ENCODE data around the gene GAB1.

GAB1 gene

GRCh38 chr4:143412420-143412758 is 75.7 kb downstream of the GAB1 start:
- no peak for DNase-seq (ENCODE audit: low read depth, low spot score)

DNA sequence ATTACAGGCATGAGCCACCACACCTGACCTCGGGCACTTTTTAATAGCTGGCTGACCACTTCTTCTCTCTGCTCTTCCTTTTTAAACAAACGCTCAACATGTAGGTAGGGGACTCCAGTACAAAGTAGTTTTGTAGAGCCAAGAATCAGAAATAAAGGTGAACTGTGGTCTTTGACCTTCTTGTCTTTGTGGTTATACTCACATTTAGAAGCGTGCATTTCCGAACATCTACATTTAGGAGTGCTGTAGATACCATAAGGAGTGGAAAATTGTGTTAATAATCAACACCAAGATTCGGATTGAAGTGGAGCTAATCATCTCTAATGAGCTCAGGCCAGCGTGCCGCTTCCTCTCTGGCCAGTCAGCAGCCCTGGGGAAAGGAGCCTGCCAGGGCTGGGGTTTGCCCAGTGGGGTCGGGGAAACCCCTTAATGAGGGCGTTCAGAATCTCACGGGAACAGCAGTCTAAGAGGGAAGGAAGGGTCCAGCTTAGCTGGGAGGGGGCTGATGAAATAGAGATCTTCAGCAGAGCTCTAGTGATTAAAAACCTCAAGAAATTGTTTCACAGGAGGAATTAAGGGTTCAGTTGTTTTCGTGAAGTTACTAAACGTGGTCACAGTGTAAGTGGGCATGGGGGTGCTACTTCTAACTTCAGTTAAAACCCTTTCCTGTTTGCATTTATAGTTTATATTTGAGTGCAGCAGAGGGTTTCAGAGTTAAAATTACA is 81.2 kb downstream of the GAB1 start:
- no peak for DNase-seq (ENCODE audit: low read depth, low spot score)

DNA sequence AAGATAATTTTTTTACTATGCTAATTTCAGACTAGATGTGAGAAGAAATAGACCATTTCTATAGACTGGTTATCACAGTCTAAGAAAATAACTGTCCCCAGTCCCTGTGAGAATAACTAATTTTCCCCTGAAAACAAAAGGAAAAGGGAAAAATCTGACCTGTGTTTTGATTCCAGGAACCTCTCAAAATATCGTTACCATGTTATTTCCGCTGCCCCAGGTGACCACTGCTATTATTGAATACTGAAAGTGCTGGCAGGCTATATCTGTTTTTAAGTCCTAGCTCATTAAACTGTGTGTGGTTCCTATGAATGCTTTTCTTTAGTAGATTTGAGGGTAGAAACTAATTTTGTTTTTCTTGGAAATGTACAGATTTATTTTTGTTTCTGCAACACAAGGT is 83.6 kb downstream of the GAB1 start:
- DNase-seq (ENCODE audit: low read depth, low spot score) = no peak

DNA sequence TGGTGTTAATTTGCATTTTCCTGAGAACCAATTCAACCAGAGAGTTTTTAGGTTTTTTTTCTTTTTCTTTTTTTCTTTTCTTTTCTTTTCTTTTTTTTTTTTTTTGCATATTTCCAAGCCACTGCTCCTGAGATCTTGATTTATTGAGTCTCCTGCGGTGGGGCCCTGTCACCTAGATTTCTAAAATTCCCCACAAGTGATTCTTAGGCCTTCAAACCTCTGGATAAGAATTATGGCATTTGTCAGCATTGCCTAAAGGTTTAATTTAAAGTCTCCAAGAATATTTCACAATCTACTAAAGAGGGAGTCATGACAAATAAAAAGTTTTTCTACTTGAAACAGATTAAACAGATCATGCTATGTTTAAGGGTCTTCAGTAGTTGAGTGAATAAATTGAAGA is 84.9 kb downstream of the GAB1 start:
- no peak for DNase-seq (ENCODE audit: low read depth, low spot score)

GRCh38 chr4:143424276-143424675 is 87.6 kb downstream of the GAB1 start:
- DNase-seq (ENCODE audit: low read depth, low spot score) = no peak

DNA sequence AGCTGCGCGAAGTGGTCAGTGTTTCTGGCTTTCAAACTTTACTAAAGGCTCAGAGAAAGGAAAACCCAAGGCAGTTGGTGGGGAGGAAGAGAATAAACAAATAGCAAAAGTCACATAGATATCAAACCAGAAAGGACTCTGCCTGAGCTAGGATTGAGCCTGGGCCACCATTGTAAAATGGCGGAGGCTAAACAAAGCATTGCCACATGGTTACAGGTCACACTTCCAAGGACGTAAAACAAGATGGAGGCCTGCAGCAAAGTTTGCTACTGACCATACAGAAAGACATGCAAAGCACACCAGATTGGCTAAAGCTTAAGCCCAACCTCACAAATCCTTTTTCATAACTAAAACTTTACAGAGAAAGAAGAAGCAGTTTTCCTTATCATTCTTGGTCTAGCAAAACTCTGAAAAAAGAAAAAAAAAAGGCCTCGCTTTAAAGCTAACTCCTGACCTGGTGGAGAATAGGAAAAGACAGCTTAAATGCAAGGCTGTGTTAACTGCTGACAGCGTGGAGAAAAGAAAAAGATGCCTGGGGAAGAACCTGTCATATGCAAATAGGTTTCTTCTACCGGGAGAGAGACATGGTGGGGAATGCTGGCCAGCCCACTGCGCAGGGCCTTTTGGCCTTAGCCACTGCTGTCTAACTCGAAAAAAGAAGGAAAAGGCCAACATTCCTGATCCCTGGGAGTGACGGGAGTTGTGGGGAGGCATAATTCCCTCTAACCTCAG is 95.0 kb downstream of the GAB1 start:
- DNase-seq (ENCODE audit: low read depth, low spot score) = peak; percentile 17

GRCh38 chr4:143432258-143432591 is 95.5 kb downstream of the GAB1 start:
- DNase-seq (ENCODE audit: low read depth, low spot score) = no peak

DNA sequence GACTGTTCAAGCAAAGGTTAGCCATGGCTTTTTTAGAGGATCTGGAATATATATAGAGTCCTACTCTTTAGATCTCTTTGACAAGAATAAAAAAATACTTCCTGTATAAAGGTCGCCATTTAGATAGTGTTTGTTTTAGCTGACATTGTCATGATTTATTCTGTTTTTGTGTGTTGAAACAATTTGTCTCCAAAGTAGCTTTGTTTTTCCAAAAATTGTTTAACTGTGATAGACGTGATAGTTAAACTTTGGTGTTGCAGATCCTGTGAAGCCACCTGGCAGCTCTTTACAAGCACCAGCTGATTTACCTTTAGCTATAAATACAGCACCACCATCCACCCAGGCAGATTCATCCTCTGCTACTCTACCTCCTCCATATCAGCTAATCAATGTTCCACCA is 96.6 kb downstream of the GAB1 start:
- DNase-seq (ENCODE audit: low read depth, low spot score) = no peak

GRCh38 chr4:143435955-143436354 is 99.3 kb downstream of the GAB1 start:
- DNase-seq (ENCODE audit: low read depth, low spot score) = no peak

DNA sequence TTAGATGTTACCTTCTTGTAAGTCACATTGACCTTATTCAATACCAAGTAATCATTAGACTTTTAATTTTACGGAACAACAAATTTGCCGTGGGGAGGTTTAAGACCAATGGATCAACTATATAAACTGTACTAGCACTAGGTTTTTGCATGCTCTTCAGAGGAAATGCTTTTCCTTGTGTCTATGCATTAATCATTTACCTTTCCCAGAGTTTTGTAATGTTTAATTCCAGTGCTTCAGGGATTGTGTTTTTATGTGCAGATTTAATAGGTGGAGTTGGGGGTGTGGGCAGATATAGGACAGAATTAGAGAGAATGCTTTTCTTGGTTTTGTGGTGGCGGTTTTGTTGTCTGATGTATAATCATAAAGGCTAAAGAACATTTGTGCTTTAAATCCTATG is 100.8 kb downstream of the GAB1 start:
- no peak for DNase-seq (ENCODE audit: low read depth, low spot score)

GRCh38 chr4:143437937-143438336 is 101.3 kb downstream of the GAB1 start:
- DNase-seq (ENCODE audit: low read depth, low spot score) = no peak

DNA sequence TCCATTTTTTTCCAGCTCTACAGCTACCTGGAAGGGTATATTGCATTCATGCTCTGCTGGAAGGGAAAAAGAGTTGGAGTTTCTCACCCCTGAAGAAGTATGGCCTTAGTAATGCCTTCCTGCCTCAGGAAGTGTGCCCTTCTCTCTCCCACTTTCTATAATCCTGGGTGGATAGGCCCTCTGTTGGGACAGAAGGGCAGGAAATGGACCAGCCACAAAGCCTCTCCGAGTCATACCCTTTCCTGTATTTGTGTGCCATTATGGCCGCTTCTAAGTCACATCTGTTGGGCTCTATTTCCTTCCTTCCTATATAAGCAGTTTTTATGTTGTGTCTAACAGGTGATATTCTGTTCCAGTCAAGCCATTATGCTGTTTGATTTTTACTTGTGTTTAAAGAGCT is 102.0 kb downstream of the GAB1 start:
- DNase-seq (ENCODE audit: low read depth, low spot score) = no peak

DNA sequence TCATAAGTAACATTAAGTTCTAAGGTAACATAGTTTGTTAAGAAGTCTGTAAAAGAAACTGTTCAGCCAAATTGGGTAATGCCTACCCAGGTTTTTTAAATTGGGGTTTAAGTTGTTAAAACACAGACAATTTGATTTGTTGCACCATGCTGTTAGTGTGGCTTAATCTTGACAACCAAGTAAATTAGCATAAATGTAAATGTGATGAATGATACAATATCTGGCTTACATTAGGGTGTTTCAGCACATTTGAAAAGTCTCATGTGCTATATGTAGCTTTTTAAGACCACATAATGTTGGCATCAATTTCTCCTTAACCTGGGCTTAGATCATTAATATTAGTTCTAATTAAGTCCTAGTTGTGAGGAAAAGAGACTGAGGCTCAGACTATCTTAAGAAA is 104.4 kb downstream of the GAB1 start:
- DNase-seq (ENCODE audit: low read depth, low spot score) = no peak

DNA sequence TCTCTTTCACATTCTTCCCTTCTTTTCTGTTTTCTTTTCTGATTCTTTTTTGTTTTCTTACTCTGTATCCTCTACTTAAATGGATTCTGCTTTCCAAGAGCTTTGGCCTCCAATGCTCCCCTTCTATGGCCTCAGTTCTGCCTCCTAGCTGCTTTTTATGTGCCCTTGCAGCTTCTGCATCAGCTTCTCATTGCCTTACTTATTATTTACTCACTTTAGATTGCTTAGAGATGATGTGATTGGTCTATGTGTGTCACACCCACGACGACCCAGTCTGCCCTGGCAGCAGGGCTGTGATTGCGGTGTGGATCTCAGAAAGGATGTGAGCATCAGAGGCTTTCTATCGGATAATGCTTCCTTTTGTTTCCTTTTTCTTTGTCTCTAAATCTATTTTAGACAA is 105.0 kb downstream of the GAB1 start:
- no peak for DNase-seq (ENCODE audit: low read depth, low spot score)

GRCh38 chr4:143443728-143444127 is 107.1 kb downstream of the GAB1 start:
- DNase-seq (ENCODE audit: low read depth, low spot score) = no peak

GRCh38 chr4:143451186-143451585 is 114.5 kb downstream of the GAB1 start:
- DNase-seq (ENCODE audit: low read depth, low spot score) = no peak

DNA sequence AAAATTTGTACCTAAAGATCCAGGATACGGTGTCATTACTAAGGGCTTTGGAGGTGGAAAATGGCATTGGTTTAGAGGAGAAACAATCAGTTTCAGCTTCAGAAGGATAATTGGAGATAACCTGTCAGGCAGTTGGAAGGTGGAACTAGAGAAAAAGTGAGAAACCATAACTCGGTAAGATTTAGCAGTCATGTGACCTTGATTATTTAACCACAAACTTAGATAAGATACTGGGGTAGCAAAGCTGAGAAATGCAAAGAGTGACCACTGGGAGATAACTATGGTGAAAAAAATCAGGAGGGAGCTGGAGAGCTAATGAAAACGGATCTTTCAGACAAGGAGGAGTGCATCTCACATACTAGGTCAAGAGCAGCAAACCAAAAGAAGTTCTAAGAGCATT is 118.5 kb downstream of the GAB1 start:
- no peak for DNase-seq (ENCODE audit: low read depth, low spot score)

DNA sequence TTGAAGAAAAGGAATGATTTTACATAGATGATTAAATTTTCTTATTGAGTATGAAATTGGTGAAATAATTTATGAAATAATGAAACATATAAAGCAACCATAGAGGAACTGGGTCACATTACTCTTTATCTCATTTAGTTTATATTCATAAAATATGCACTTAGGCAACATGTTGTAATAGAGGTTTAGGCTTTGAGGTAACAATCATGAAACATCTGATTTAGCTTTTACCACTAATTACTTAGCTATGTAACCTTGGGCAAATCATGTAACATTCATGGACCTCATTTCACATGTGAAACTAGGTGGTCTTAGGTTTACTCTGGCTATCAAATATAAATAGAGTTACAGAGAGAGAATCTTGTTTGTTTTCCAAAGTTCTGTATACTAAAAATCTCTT is 122.3 kb downstream of the GAB1 start:
- no peak for DNase-seq (ENCODE audit: low read depth, low spot score)

DNA sequence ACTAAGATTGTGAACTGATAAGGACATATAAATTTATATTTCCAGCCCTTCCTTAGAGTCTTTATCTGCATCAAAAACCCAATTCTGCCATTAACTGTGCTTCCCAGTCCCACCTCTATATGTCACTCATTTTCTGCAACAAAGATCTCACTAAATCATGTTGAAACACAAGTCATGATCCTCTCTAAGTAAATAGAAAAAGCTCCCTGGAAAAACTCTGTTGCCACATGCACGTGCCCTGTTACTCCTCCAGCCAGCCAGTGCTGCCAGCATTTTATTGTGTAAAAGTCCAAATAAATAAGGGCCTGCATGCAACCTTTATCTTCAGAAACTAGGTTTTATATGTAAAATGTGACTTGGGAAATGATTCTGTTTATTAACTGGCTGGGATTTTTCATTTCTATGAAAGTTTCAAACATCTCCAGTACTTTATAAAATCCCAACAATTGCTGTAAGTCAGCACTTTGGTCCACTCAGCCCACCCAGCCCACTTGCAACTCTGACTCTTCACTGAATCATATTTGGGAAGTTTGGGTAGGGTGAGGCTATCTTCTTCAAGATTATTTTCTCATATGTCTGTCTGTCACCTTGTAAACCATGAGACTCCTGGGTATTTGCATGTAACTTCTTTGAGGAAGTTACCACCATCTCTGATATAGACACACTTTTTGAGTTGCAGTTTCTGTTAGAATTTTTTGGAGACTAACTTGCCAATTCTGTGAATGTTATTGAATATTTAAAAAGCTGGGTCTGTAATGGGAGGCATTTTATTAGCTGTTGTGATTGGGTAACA is 136.9 kb downstream of the GAB1 start:
- DNase-seq (ENCODE audit: low read depth, low spot score) = no peak

- DNase-seq (ENCODE audit: low read depth, low spot score) = no peak
These were observed 140.8 kb downstream of the GAB1 start for GRCh38 chr4:143477487-143477886.

DNA sequence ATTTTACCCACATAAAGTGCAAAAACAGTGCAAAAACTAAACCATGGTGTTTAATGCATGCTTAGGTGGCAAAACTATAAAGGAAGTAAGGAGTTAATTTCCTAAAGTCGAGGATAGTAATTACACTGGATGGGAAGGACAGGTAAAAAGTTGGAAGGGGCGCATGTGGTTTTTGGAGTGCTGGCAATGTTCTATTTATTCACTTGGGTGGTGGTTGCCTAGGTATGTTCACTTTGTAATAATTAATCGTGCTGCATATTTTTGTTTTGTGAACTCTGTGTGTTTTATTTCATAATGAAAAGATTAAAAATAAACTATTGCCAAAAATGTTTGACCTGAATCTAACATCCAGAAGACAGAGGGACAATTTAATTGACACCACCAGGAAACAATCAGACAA is 144.7 kb downstream of the GAB1 start:
- DNase-seq (ENCODE audit: low read depth, low spot score) = no peak

DNA sequence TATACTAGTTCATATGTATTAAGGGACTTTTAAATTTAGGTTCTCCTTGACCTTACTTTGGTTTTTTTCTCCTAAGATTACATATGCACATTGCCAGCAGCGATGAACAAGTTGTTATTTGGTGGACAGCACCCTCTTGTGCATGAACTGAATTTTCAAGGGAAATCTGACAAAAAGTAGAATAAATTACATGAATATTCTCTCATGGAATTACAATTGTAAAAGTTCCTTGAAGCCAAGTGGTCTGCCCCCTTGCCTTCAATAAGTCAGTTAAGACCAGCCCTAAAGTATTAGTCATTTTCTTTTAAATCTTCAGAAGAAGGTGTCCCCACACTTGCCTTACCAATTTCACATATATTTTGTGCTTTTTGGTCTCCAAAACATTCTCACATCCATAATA is 146.2 kb downstream of the GAB1 start:
- DNase-seq (ENCODE audit: low read depth, low spot score) = no peak

DNA sequence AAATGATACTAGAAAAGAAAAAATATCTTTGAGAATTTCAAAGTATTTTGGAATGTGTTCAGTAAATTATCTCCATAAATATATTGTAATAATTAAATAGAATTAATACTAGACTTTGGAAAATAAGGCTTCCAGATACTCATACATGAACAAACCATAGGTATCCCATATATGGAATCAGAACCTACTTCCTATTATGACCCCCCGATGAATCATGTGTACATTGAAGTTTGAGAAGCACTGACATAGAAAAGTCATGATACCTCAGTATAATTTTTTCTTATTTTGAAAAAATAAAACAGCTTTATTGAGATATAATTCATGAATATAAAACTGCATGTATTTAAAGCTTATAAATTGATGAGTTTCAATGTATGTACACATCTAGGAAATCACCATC is 149.6 kb downstream of the GAB1 start:
- no peak for DNase-seq (ENCODE audit: low read depth, low spot score)

Data from iPS DF 19.7 (cell line).